Trophoblast cell (in vitro differentiated cells and primary cell): Measurements from ENCODE around the gene AMMECR1.

Experiments used
- DNase-seq, 2 donors: peaks; one replicate each; pipeline ENCODE4 v3.0.0-alpha.2; 2016
- H2AFZ ChIP-seq: 2 replicates; pipeline ENCODE4 v1.6.1; 2013; ENCODE audit warnings: low read length, moderate library complexity, mild to moderate bottlenecking; ENCODE audit not compliant: insufficient read depth, poor library complexity
- H2AK5ac ChIP-seq: 2 replicates; pipeline ENCODE4 v1.6.1; 2013; ENCODE audit warnings: mild to moderate bottlenecking, low read length
- H2BK120ac ChIP-seq: 2 replicates; pipeline ENCODE4 v1.6.1; 2013; ENCODE audit warnings: low read length, mild to moderate bottlenecking, moderate library complexity; ENCODE audit not compliant: insufficient read depth, poor library complexity
- H2BK12ac ChIP-seq: 2 replicates; pipeline ENCODE4 v1.6.1; 2013; ENCODE audit warnings: mild to moderate bottlenecking, low read length, moderate library complexity
- H2BK5ac ChIP-seq: 2 replicates; pipeline ENCODE4 v1.6.1; 2013; ENCODE audit warnings: low read length, low read depth, moderate library complexity, mild to moderate bottlenecking; ENCODE audit not compliant: poor library complexity
- H3K14ac ChIP-seq: 2 replicates; pipeline ENCODE4 v1.6.1; 2013; ENCODE audit warnings: mild to moderate bottlenecking, low read length
- H3K18ac ChIP-seq: 2 replicates; pipeline ENCODE4 v1.6.1; 2013; ENCODE audit warnings: mild to moderate bottlenecking, low read length
- H3K23ac ChIP-seq: 2 replicates; pipeline ENCODE4 v1.6.1; 2013; ENCODE audit warnings: low read length
- H3K27ac ChIP-seq: 2 replicates; pipeline ENCODE4 v1.5.1; 2013; ENCODE audit warnings: low read depth, mild to moderate bottlenecking, inconsistent platforms, low read length, moderate library complexity
- H3K27me3 ChIP-seq: 2 replicates; pipeline ENCODE4 v1.6.1; 2013; ENCODE audit warnings: inconsistent platforms, mild to moderate bottlenecking, low read length, moderate library complexity; ENCODE audit not compliant: insufficient read depth
- H3K36me3 ChIP-seq, 2 experiments: 1 replicate in 1 of 2; 2 replicates in 1 of 2; pipeline ENCODE4 v1.6.1; 2013; ENCODE audit warnings: low read length in 2 of 2, mild to moderate bottlenecking in 2 of 2, moderate library complexity in 1 of 2; ENCODE audit not compliant: insufficient read depth in 2 of 2, control insufficient read depth in 1 of 2
- H3K4ac ChIP-seq: 2 replicates; pipeline ENCODE4 v1.6.1; 2013; ENCODE audit warnings: low read depth, mild to moderate bottlenecking, low read length, moderate library complexity
- H3K4me1 ChIP-seq, 2 experiments: 1 replicate in 1 of 2; 2 replicates in 1 of 2; pipeline ENCODE4 v1.6.1; 2013; ENCODE audit warnings: low read length in 2 of 2, mild to moderate bottlenecking in 2 of 2, moderate library complexity in 1 of 2; ENCODE audit not compliant: insufficient read depth in 2 of 2, control insufficient read depth in 1 of 2
- H3K4me2 ChIP-seq: 2 replicates; pipeline ENCODE4 v1.6.1; 2013; ENCODE audit warnings: inconsistent platforms, mild to moderate bottlenecking, low read length, moderate library complexity
- H3K4me3 ChIP-seq: 2 replicates; pipeline ENCODE4 v1.5.1; 2013; ENCODE audit warnings: mild to moderate bottlenecking, low read depth, low read length, inconsistent platforms
- H3K79me1 ChIP-seq: one replicate; pipeline ENCODE4 v1.6.1; 2013; ENCODE audit warnings: low read length
- H3K79me2 ChIP-seq: 2 replicates; pipeline ENCODE4 v1.6.1; 2013; ENCODE audit warnings: low read length, mild to moderate bottlenecking; ENCODE audit not compliant: control insufficient read depth, insufficient read depth, poor library complexity
- H3K9ac ChIP-seq: 2 replicates; pipeline ENCODE4 v1.6.1; 2013; ENCODE audit warnings: mild to moderate bottlenecking, low read length
- H3K9me3 ChIP-seq: 2 replicates; pipeline ENCODE4 v1.6.1; 2013; ENCODE audit warnings: low read depth, mild to moderate bottlenecking, control low read depth, inconsistent platforms, low read length; ENCODE audit not compliant: insufficient read depth
- H4K12ac ChIP-seq: 2 replicates; pipeline ENCODE4 v1.6.1; 2013; ENCODE audit warnings: low read depth, mild to moderate bottlenecking, low read length, moderate library complexity
- H4K8ac ChIP-seq: 2 replicates; pipeline ENCODE4 v1.6.1; 2013; ENCODE audit warnings: low read depth, mild to moderate bottlenecking, low read length, moderate library complexity
- H4K91ac ChIP-seq: one replicate; pipeline ENCODE4 v1.6.1; 2013; ENCODE audit warnings: low read depth, mild to moderate bottlenecking, low read length, moderate library complexity
- WGBS: extraction: QIAGEN DNeasy Blood & Tissue Kit; methylation state at CpG from one replicate; pipeline ENCODE4 v1.1.7; 2013; ENCODE audit warnings: missing lambda C conversion rate; ENCODE audit not compliant: insufficient read length, insufficient coverage; ENCODE audit errors: extremely low coverage; 5-methylcytosine and 5-hydroxymethylcytosine counted together

Gene AMMECR1

DNA sequence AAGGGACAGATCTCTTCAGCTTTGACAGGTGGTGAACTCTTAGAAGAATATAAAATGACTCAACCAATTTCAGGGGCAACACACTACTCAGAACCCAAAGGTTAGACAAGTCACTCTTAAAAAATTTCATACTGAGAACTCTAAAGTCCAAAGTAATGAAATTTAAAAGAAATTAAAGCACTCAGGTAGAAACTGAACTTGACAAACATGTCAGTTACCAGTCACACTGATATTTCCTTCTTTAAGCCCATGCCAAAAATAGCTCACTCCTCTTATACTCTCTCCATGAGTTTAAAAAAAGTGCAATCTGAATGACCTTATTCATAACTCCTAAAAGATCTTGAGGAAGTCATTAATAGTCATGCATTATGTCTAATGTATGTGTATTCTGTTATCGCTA lies 40.3 kb downstream of the AMMECR1 start:
- Histone ChIP-seq H3K9me3 (no peaks in the 10 kb centered on the region), H3K27me3 (no peaks in the 10 kb centered on the region), H3K18ac (no peak overlapping the region), H3K79me2 (no peaks in the 10 kb centered on the region), H3K23ac (no peak overlapping the region), H3K36me3 (no peaks in the 10 kb centered on the region), H4K12ac (no peak overlapping the region), H4K91ac (no peak overlapping the region), H3K9ac (no peak overlapping the region), H3K27ac (no peak overlapping the region), H2AFZ (no peak overlapping the region), H3K4me1 (no peaks in the 10 kb centered on the region), H3K4me3 (no peak overlapping the region), H2AK5ac (no peak overlapping the region), H3K14ac (no peak overlapping the region), H2BK5ac (no peak overlapping the region), H3K4ac (no peak overlapping the region), H2BK12ac (no peak overlapping the region), H3K4me2 (no peak overlapping the region), H3K79me1 (no peaks in the 10 kb centered on the region), H2BK120ac (no peak overlapping the region), H4K8ac (no peak overlapping the region)
- WGBS: no CpG with 5 or more reads among the region's 1 CpG
- DNase-seq: no peak

DNA sequence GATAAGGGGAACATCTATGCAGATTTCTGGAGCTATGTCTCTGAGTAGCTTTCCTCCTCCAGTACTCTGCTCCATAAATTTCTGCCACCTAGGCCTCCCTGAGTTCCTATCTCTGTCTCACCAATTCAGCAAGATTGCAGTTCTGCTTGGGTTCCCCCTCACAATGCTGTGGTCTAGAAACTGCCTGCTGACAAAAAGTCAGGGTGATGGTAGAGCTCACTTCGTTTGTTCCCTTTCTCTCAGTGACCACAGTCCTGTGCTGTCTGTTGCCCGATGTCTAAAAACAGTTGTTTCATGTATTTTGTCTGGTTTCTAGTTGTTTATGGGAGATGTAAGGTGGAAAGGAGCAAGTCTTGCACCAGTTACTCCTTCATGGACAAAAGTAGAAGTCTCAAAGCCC lies 41.1 kb downstream of the AMMECR1 start:
- H3K27ac ChIP-seq: no peak overlapping the region
- no peak overlapping the region for H4K12ac ChIP-seq
- no peak overlapping the region for H2BK120ac ChIP-seq
- no peak overlapping the region for H3K4me3 ChIP-seq
- no peak overlapping the region for H4K8ac ChIP-seq
- WGBS: no CpG with 5 or more reads among the region's 2 CpGs
- H2AK5ac ChIP-seq: no peak overlapping the region
- H3K23ac ChIP-seq: no peak overlapping the region
- H2BK5ac ChIP-seq: no peak overlapping the region
- no peak overlapping the region for H3K4me2 ChIP-seq
- no peaks in the 10 kb centered on the region for H3K27me3 ChIP-seq
- H3K9ac ChIP-seq: no peak overlapping the region
- H3K18ac ChIP-seq: no peak overlapping the region
- H3K4ac ChIP-seq: no peak overlapping the region
- no peak overlapping the region for H2AFZ ChIP-seq
- H3K79me1 ChIP-seq: no peaks in the 10 kb centered on the region
- no peaks in the 10 kb centered on the region for H3K9me3 ChIP-seq
- no peak for DNase-seq
- no peak overlapping the region for H3K14ac ChIP-seq
- no peak overlapping the region for H4K91ac ChIP-seq
- no peak overlapping the region for H2BK12ac ChIP-seq
- no peaks in the 10 kb centered on the region for H3K36me3 ChIP-seq
- no peaks in the 10 kb centered on the region for H3K79me2 ChIP-seq
- no peaks in the 10 kb centered on the region for H3K4me1 ChIP-seq

DNA sequence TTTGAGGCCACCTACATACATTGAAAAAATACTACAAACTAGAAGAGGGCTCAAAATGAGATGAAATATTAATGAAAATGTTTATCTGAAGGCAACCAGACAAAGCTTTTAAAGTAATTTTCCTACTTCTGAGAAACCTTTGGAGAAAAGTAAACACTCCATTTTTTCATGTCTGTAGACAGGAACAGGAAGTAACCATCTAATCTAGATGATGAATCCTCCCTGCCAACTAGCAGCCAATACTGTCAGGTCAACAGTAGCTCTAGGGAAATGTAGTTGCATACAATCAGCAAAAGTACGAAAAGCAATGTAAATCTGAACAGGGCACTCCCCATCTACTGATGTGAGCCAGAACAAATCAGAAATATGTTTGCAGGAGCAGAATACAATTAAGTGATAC lies 49.0 kb downstream of the AMMECR1 start:
- Histone ChIP-seq H3K18ac (no peak overlapping the region), H2AFZ (no peak overlapping the region), H3K4ac (no peak overlapping the region), H3K9me3 (no peaks in the 10 kb centered on the region), H3K27ac (no peak overlapping the region), H3K4me3 (no peak overlapping the region), H3K9ac (no peak overlapping the region), H2BK5ac (no peak overlapping the region), H3K14ac (no peak overlapping the region), H4K12ac (no peak overlapping the region), H2BK12ac (no peak overlapping the region), H4K8ac (no peak overlapping the region), H3K79me1 (no peaks in the 10 kb centered on the region), H2AK5ac (no peak overlapping the region), H3K79me2 (no peaks in the 10 kb centered on the region), H3K27me3 (no peaks in the 10 kb centered on the region), H2BK120ac (no peak overlapping the region), H3K23ac (no peak overlapping the region), H3K4me2 (no peak overlapping the region), H4K91ac (no peak overlapping the region), H3K4me1 (no peaks in the 10 kb centered on the region), H3K36me3 (no peaks in the 10 kb centered on the region)
- no CpG with 5 or more reads among the region's 1 CpG for WGBS
- DNase-seq: no peak

DNA sequence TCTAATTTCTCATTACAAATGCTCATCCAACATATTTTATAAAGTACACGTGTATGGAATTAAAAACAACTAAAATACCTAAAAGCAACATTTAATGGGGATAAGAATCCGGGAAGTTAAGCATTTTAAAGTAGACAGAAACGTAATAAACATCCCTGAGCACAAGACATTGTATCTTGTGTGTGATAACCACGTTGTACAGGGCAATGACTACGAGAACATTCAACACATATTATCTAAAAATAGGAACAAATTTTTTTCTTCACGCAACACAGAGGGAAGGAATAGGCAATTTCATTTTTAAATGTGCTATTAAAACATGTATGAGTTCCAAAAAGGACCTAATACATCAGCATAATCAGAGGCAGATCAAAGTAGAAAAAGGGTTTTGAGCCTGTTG lies 49.5 kb downstream of the AMMECR1 start:
- H3K4me2 ChIP-seq: no peak overlapping the region
- H2BK5ac ChIP-seq: no peak overlapping the region
- no peak overlapping the region for H2BK12ac ChIP-seq
- no peak overlapping the region for H3K23ac ChIP-seq
- H3K79me1 ChIP-seq: no peaks in the 10 kb centered on the region
- WGBS: no CpG with 5 or more reads among the region's 6 CpGs
- H3K4me1 ChIP-seq: no peaks in the 10 kb centered on the region
- no peak overlapping the region for H4K91ac ChIP-seq
- H2BK120ac ChIP-seq: no peak overlapping the region
- no peak overlapping the region for H3K27ac ChIP-seq
- H4K8ac ChIP-seq: no peak overlapping the region
- DNase-seq: no peak
- H2AK5ac ChIP-seq: no peak overlapping the region
- no peaks in the 10 kb centered on the region for H3K79me2 ChIP-seq
- no peaks in the 10 kb centered on the region for H3K9me3 ChIP-seq
- no peak overlapping the region for H2AFZ ChIP-seq
- H4K12ac ChIP-seq: no peak overlapping the region
- H3K18ac ChIP-seq: no peak overlapping the region
- H3K4me3 ChIP-seq: no peak overlapping the region
- no peaks in the 10 kb centered on the region for H3K36me3 ChIP-seq
- no peaks in the 10 kb centered on the region for H3K27me3 ChIP-seq
- no peak overlapping the region for H3K9ac ChIP-seq
- no peak overlapping the region for H3K14ac ChIP-seq
- H3K4ac ChIP-seq: no peak overlapping the region
